Stimulated activated CD8-positive, alpha-beta memory T cell treated with anti-CD3 and anti-CD28 coated beads, Interleukin-4, amount 100 ng/mL, for 4 hours (primary cell): ENCODE data around the gene HAL.

ENCODE experiments used
- DNase-seq, 2 donors: peaks; one replicate each; pipeline ENCODE4 v3.0.0-alpha.2; 2020; ENCODE audit warnings: low read depth in 2 of 2, low spot score in 1 of 2

Gene HAL

GRCh38 chr12:96014943-96015599, 18.9 kb upstream of the HAL start:
- DNase-seq, result no peak

GRCh38 chr12:96007729-96008128, 11.6 kb upstream of the HAL start:
- DNase-seq, result no peak

GRCh38 chr12:96006727-96007126, 10.6 kb upstream of the HAL start:
- no peak for DNase-seq

GRCh38 chr12:96000858-96001257, 4.7 kb upstream of the HAL start:
- no peak for DNase-seq

- no peak for DNase-seq
These were observed 3.3 kb upstream of the HAL start for GRCh38 chr12:95999484-95999883.

- DNase-seq, result no peak
These were observed 2.6 kb upstream of the HAL start for GRCh38 chr12:95998611-95999286.

- no peak for DNase-seq
These were observed 1.9 kb upstream of the HAL start for GRCh38 chr12:95997911-95998510.

- no peak for DNase-seq
These were observed 1.1 kb upstream of the HAL start for GRCh38 chr12:95997276-95997675.

GRCh38 chr12:95995238-95996031, 709 bp downstream of the HAL start:
- DNase-seq, result no peak

- no peak for DNase-seq
These were observed 1.7 kb downstream of the HAL start for GRCh38 chr12:95994476-95994875.

- no peak for DNase-seq
These were observed 2.2 kb downstream of the HAL start for GRCh38 chr12:95993907-95994306.

GRCh38 chr12:95990136-95990535, 6.0 kb downstream of the HAL start:
- DNase-seq, result no peak

- no peak for DNase-seq
These were observed 6.5 kb downstream of the HAL start for GRCh38 chr12:95989504-95990123.

- no peak for DNase-seq
These were observed 7.5 kb downstream of the HAL start for GRCh38 chr12:95988506-95989275.

GRCh38 chr12:95986635-95987570, 9.2 kb downstream of the HAL start:
- no peak for DNase-seq

GRCh38 chr12:95984682-95985081, 11.5 kb downstream of the HAL start:
- DNase-seq, result no peak

- DNase-seq, result no peak
These were observed 13.5 kb downstream of the HAL start for GRCh38 chr12:95982602-95983001.

- no peak for DNase-seq
These were observed 15.7 kb downstream of the HAL start for GRCh38 chr12:95980437-95980836.

- DNase-seq, result no peak
These were observed 17.4 kb downstream of the HAL start for GRCh38 chr12:95978774-95979173.

GRCh38 chr12:95978351-95978750, 17.8 kb downstream of the HAL start:
- DNase-seq, result no peak
